MM.1S (cell line): ENCODE data around the gene WIPF2.

Experiments used
- CTCF ChIP-seq: fragments of 300-600 bp; sonication (generic); IDR thresholded peaks from 2 replicates; pipeline ENCODE4 v1.5.1; 2016; ENCODE audit warnings: antibody characterized with exemption, low read length, mixed read lengths
- EZH2 ChIP-seq: fragments of 300-600 bp; sonication (generic); optimal IDR thresholded peaks from 2 replicates; pipeline ENCODE3; 2017; ENCODE audit warnings: low read depth, mild to moderate bottlenecking, antibody characterized with exemption, low read length, mixed read lengths

GRCh38 chr17:40181205-40181604, 37.9 kb upstream of the WIPF2 start:
- TF ChIP-seq CTCF: no peak
- TF ChIP-seq EZH2: no peak
